Measurements from ENCODE around the gene TRDMT1. TPM values are rescaled to one million over a fixed set of nuclear protein-coding genes. Genes with fewer than 3 reads are reported as not detected.

The TRDMT1 gene
- total RNA-seq, 2 experiments from 2014 or later: 12.3 to 12.7 TPM

- ChIA-PET CTCF (interaction anchor here (0.8 to 4.2 kb wide), 11 partner anchors 8 to 793 kb away, joined by 3 to 30 read pairs (median 5); partner anchors contain the start of genes PTER, RSU1 and TRDMT1), POLR2A (interaction anchor here (0.6 to 11.0 kb wide), 39 partner anchors 9 to 1371 kb away, joined by 3 to 335 read pairs (median 6); partner anchors contain the start of genes MINDY3, PTER, RSU1 and STAM)
- Mint-ChIP-seq H3K4me1 (peaks cover 63% of the 10 kb centered on the region), H3K27ac (peak overlapping the region; percentile 95), H3K36me3 (ENCODE audit: low read depth) (peaks cover 67% of the 10 kb centered on the region), H3K4me3 (peak overlapping the region; percentile 89), H3K27me3 (no peaks in the 10 kb centered on the region), H3K9me3 (no peaks in the 10 kb centered on the region)
- no peak for DNase-seq
Measured at GRCh38 chr10:17229717-17229966, 28.2 kb upstream of the TRDMT1 start.

GRCh38 chr10:17229016-17229716 is 27.7 kb upstream of the TRDMT1 start:
- Mint-ChIP-seq H3K36me3 (ENCODE audit: low read depth) (peaks cover 63% of the 10 kb centered on the region), H3K27me3 (no peaks in the 10 kb centered on the region), H3K9me3 (no peaks in the 10 kb centered on the region), H3K27ac (peak overlapping the region; percentile 95), H3K4me3 (peak overlapping the region; percentile 89), H3K4me1 (peaks cover 58% of the 10 kb centered on the region)
- peak; percentile 85 for DNase-seq
- ChIA-PET POLR2A (interaction anchor here (0.6 to 11.0 kb wide), 49 partner anchors 9 to 1370 kb away, joined by 3 to 335 read pairs (median 5); partner anchors contain the start of genes MINDY3, PTER, RSU1 and STAM), CTCF (interaction anchor here (0.8 to 4.2 kb wide), 12 partner anchors 8 to 792 kb away, joined by 3 to 30 read pairs (median 6); partner anchors contain the start of genes PTER, RSU1 and TRDMT1)

GRCh38 chr10:17228091-17229015 is 26.9 kb upstream of the TRDMT1 start, which contains the start of gene VIM:
Gene VIM (plus strand): TSS chr10:17228241. CDS start chr10:17229423, 1,182 bp downstream.
- peak; percentile 92 for DNase-seq
- Mint-ChIP-seq H3K4me3 (peak within 1 kb of the TSS; percentile 89), H3K9me3 (no peaks in the 10 kb centered on the region), H3K27me3 (no peaks in the 10 kb centered on the region), H3K27ac (peak within 1 kb of the TSS; percentile 95), H3K4me1 (peaks cover 56% of the 10 kb centered on the region), H3K36me3 (ENCODE audit: low read depth) (peaks cover 60% of the 10 kb centered on the region)
- POLR2A ChIA-PET: interaction anchor here (0.6 to 11.0 kb wide), 29 partner anchors 8 to 416 kb away, joined by 3 to 335 read pairs (median 6); partner anchors contain the start of genes RSU1, STAM and TRDMT1
- CTCF ChIA-PET: interaction anchor here (1.3 to 4.2 kb wide), 8 partner anchors 12 to 791 kb away, joined by 4 to 30 read pairs (median 8); partner anchors contain the start of genes PTER and RSU1

DNA sequence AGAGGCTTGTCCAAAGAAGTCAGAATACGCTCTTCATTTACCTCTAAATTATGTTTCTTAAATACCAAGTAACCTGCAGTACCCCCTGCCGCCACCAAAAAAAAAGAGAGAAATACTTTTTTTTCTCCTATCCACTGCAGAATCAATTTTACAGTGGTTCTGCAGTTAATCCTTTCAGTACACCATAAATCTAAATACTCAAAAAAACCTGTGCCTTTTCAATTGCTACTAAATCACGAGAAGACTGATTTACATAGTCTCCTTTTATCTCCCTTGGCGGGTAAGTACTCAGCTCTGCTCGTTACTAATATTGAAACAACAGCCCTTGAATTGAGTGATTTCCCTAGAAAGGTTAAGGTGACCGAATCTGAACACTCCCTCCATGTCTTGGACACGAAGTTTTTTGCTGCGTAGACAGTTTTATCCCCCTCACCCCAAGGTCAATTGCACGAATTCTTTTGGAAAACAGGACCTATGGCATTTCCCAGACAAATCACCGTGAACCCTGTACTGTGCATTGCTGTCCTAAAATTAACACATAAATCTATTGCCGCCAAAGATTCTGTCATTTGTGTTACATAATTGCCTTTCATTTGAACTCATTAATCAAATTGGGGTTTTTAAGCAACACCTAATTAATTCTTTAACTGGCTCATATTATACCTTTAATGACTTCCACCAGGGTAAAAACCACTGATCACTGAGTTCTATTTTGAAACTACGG is 26.1 kb upstream of the TRDMT1 start:
- Mint-ChIP-seq H3K9me3 (no peaks in the 10 kb centered on the region), H3K36me3 (ENCODE audit: low read depth) (peaks cover 58% of the 10 kb centered on the region), H3K27me3 (no peaks in the 10 kb centered on the region), H3K27ac (peak overlapping the region; percentile 95), H3K4me1 (peaks cover 51% of the 10 kb centered on the region), H3K4me3 (peak overlapping the region; percentile 89)
- ChIA-PET POLR2A (interaction anchor here (1.0 to 11.0 kb wide), 18 partner anchors 7 to 410 kb away, joined by 3 to 335 read pairs (median 25); partner anchors contain the start of genes RSU1 and TRDMT1), CTCF (interaction anchor here (1.2 to 4.2 kb wide), 7 partner anchors 11 to 410 kb away, joined by 3 to 30 read pairs (median 7); partner anchors contain the start of gene RSU1)
- peak; percentile 39 for DNase-seq

DNA sequence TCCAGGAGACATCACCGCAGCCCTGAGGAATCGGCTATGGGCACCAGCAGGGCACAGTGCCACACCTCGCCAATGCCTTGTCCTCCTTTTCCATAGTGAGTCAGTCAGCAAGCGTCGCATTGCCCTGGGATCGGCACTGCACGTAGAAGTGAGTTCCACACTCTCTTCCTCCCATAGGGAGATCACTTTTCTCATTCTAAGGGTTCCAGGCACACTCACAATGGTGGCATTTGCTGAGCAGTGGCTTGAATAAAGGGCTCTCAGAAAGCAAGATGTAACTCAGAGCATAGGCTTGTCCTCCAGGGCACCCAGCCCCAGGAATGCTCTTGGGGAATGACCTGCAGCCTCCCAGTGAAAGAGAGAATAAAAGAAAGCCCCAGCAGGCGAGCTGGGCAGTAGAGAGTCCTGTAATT is 25.4 kb upstream of the TRDMT1 start:
- H3K27ac Mint-ChIP-seq: peak overlapping the region; percentile 95
- CTCF ChIA-PET: interaction anchor here (1.2 to 4.2 kb wide), 6 partner anchors 11 to 203 kb away, joined by 3 to 30 read pairs (median 6); no protein-coding TSS in a partner anchor
- H3K4me1 Mint-ChIP-seq: peaks cover 49% of the 10 kb centered on the region
- no peaks in the 10 kb centered on the region for H3K27me3 Mint-ChIP-seq
- POLR2A ChIA-PET: interaction anchor here (1.1 to 11.0 kb wide), 9 partner anchors 8 to 409 kb away, joined by 3 to 335 read pairs (median 65); partner anchors contain the start of genes RSU1 and TRDMT1
- peaks cover 56% of the 10 kb centered on the region for H3K36me3 Mint-ChIP-seq (ENCODE audit: low read depth)
- DNase-seq: no peak
- H3K9me3 Mint-ChIP-seq: no peaks in the 10 kb centered on the region
- H3K4me3 Mint-ChIP-seq: peak overlapping the region; percentile 89

GRCh38 chr10:17225808-17226207 is 24.3 kb upstream of the TRDMT1 start:
- CTCF ChIA-PET: interaction anchor here (0.8 to 2.3 kb wide), 2 partner anchors 20 to 32 kb away, joined by 3 to 7 read pairs; no protein-coding TSS in a partner anchor
- no peak for DNase-seq
- peak overlapping the region; percentile 15 for H3K27ac Mint-ChIP-seq
- no peaks in the 10 kb centered on the region for H3K27me3 Mint-ChIP-seq
- peaks cover 45% of the 10 kb centered on the region for H3K4me1 Mint-ChIP-seq
- no peaks in the 10 kb centered on the region for H3K9me3 Mint-ChIP-seq
- peaks cover 49% of the 10 kb centered on the region for H3K36me3 Mint-ChIP-seq (ENCODE audit: low read depth)
- no peak overlapping the region for H3K4me3 Mint-ChIP-seq
- POLR2A ChIA-PET: interaction anchor here (5.8 to 11.0 kb wide), 5 partner anchors 10 to 202 kb away, joined by 65 to 335 read pairs (median 180); partner anchors contain the start of gene TRDMT1

- POLR2A ChIA-PET: interaction anchor here (5.0 kb wide), 1 partner anchor 9 kb away, joined by 56 read pairs; the partner anchor contains the start of gene VIM
- CTCF ChIA-PET: interaction anchor here (0.7 to 1.4 kb wide), 2 partner anchors 8 to 12 kb away, joined by 4 to 6 read pairs; no protein-coding TSS in a partner anchor
- H3K27me3 Mint-ChIP-seq: no peaks in the 10 kb centered on the region
Measured at GRCh38 chr10:17222329-17222728, 20.9 kb upstream of the TRDMT1 start.

DNA sequence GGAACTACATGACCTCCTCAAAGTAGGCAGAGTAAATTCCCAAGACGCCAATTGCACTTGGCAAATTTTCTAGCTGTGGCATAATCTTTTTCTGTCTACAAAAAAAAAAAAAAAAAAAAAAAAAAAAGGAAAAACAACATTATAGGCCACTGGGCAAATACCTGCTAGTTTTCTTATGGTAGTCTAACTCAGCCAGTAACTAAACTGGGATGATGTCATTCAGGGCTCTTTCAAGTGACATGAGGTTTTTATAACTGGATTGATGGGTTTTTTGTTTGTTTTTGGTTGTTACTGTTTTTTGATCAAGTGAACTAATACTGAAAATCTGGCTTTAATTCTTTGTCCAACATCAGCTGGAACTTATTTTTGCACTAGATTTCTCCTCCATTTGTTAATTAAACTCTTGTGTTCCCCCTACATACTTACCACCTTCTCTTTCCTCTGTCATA is 19.2 kb upstream of the TRDMT1 start:
- Mint-ChIP-seq H3K27ac (no peak overlapping the region), H3K9me3 (peaks cover 2% of the 10 kb centered on the region), H3K4me1 (peaks cover 54% of the 10 kb centered on the region), H3K36me3 (ENCODE audit: low read depth) (peaks cover 52% of the 10 kb centered on the region), H3K4me3 (no peak overlapping the region), H3K27me3 (no peaks in the 10 kb centered on the region)
- no peak for DNase-seq
- ChIA-PET POLR2A (interaction anchor here (1.2 to 5.0 kb wide), 5 partner anchors 10 to 403 kb away, joined by 3 to 56 read pairs (median 5); partner anchors contain the start of genes RSU1 and VIM), CTCF (interaction anchor here (0.9 to 1.0 kb wide), 3 partner anchors 9 to 36 kb away, joined by 3 to 5 read pairs (median 4); no protein-coding TSS in a partner anchor)

More at GRCh38 chr10:17222329-17222728, 20.9 kb upstream of the TRDMT1 start:
- DNase-seq: no peak
- Mint-ChIP-seq H3K9me3 (peaks cover 2% of the 10 kb centered on the region), H3K4me3 (no peak overlapping the region), H3K27ac (no peak overlapping the region), H3K36me3 (ENCODE audit: low read depth) (peaks cover 45% of the 10 kb centered on the region), H3K4me1 (peaks cover 54% of the 10 kb centered on the region)

DNA sequence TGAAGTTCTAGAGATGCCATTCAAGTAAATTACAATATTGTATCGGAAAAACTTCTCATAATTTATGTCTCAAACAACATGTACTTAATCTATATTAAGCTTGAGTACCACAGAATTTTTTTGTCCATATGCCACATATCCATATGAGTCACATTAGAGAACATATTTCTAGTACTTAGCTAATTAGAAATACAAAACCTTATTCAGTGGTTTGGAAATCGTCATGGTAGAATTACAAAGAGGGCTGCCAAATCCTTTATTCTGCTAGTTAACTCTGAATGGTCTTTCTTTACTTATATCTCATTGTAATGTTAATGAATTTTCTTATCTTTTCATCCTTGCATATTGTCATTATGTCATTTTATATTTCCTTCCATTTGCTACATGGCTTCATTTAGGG is 17.6 kb upstream of the TRDMT1 start:
- Mint-ChIP-seq H3K36me3 (ENCODE audit: low read depth) (peaks cover 51% of the 10 kb centered on the region), H3K9me3 (peaks cover 2% of the 10 kb centered on the region), H3K27me3 (no peaks in the 10 kb centered on the region), H3K4me1 (peaks cover 58% of the 10 kb centered on the region), H3K4me3 (no peak overlapping the region), H3K27ac (no peak overlapping the region)
- no peak for DNase-seq
- POLR2A ChIA-PET: interaction anchor here (1.4 to 5.0 kb wide), 3 partner anchors 8 to 13 kb away, joined by 3 to 56 read pairs (median 5); partner anchors contain the start of gene VIM
- CTCF ChIA-PET: no interaction called here

- Mint-ChIP-seq H3K4me1 (peaks cover 62% of the 10 kb centered on the region), H3K27me3 (no peaks in the 10 kb centered on the region)
Measured at GRCh38 chr10:17217631-17218232, 16.3 kb upstream of the TRDMT1 start.

More at GRCh38 chr10:17217631-17218232, 16.3 kb upstream of the TRDMT1 start:
- Mint-ChIP-seq H3K36me3 (ENCODE audit: low read depth) (peaks cover 48% of the 10 kb centered on the region), H3K4me3 (no peak overlapping the region), H3K9me3 (peaks cover 2% of the 10 kb centered on the region), H3K27ac (peak overlapping the region; percentile 95)
- DNase-seq: no peak
- CTCF ChIA-PET: interaction anchor here (2.0 kb wide), 1 partner anchor 16 kb away, joined by 6 read pairs; the partner anchor contains the start of gene TRDMT1
- POLR2A ChIA-PET: interaction anchor here (1.5 to 5.0 kb wide), 3 partner anchors 9 to 13 kb away, joined by 5 to 117 read pairs (median 56); partner anchors contain the start of gene VIM
